PFSK-1 (cell line): Measurements from ENCODE around the gene PDE4B.

Source experiments
- FOXP2 ChIP-seq: optimal IDR thresholded peaks from 2 replicates; pipeline ENCODE3; 2011; ENCODE audit warnings: borderline replicate concordance, control low read depth, inconsistent platforms; ENCODE audit not compliant: insufficient read depth; ENCODE audit errors: extremely low read length, extremely low read depth
- POLR2AphosphoS5 ChIP-seq: IDR thresholded peaks from 2 replicates; pipeline ENCODE4 v1.6.1; 2012; ENCODE audit warnings: low read depth, mild to moderate bottlenecking, control low read depth, low read length, moderate library complexity
- SIN3A ChIP-seq: IDR thresholded peaks from 2 replicates; pipeline ENCODE4 v1.6.1; 2012; ENCODE audit warnings: mild to moderate bottlenecking, low read length, moderate library complexity, borderline replicate concordance; ENCODE audit not compliant: insufficient read depth
- TAF1 ChIP-seq: IDR thresholded peaks from 2 replicates; pipeline ENCODE4 v1.6.1; 2012; ENCODE audit warnings: low read length, control low read depth, borderline replicate concordance; ENCODE audit not compliant: insufficient read depth
- TF ChIP-seq, protein P1 (sequence below), 2 experiments: IDR thresholded peaks; 2 replicates each; pipeline versions ENCODE4 v1.6.1 to v1.8.0; 2011 to 2012; ENCODE audit warnings: low read depth in 2 of 2, low read length in 2 of 2, control low read depth in 1 of 2, inconsistent platforms in 1 of 2, mild to moderate bottlenecking in 1 of 2, moderate library complexity in 1 of 2; ENCODE audit not compliant: insufficient read depth in 1 of 2

PDE4B gene

DNA sequence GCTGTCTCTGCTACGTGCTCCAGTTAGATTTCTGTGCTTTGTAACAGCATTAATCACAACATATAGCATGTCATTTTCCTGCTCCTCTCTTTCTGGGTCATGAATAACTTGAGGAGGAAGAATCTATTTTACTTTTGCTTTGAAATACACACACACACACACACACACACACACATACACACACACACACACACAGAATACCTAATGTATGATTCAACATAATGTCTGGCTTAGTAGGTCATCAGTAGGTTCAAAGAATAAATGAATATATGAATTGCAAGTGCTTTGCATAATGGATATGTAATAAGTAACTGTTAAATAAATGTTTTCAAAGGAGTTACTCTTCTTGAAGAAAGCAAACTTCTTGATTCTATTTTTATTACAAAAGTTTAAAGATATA is 249.0 kb downstream of the PDE4B start:
- TF ChIP-seq SIN3A = no peak
- no peak for TF ChIP-seq TAF1
- TF ChIP-seq FOXP2 = no peak
- TF ChIP-seq, protein P1, sequence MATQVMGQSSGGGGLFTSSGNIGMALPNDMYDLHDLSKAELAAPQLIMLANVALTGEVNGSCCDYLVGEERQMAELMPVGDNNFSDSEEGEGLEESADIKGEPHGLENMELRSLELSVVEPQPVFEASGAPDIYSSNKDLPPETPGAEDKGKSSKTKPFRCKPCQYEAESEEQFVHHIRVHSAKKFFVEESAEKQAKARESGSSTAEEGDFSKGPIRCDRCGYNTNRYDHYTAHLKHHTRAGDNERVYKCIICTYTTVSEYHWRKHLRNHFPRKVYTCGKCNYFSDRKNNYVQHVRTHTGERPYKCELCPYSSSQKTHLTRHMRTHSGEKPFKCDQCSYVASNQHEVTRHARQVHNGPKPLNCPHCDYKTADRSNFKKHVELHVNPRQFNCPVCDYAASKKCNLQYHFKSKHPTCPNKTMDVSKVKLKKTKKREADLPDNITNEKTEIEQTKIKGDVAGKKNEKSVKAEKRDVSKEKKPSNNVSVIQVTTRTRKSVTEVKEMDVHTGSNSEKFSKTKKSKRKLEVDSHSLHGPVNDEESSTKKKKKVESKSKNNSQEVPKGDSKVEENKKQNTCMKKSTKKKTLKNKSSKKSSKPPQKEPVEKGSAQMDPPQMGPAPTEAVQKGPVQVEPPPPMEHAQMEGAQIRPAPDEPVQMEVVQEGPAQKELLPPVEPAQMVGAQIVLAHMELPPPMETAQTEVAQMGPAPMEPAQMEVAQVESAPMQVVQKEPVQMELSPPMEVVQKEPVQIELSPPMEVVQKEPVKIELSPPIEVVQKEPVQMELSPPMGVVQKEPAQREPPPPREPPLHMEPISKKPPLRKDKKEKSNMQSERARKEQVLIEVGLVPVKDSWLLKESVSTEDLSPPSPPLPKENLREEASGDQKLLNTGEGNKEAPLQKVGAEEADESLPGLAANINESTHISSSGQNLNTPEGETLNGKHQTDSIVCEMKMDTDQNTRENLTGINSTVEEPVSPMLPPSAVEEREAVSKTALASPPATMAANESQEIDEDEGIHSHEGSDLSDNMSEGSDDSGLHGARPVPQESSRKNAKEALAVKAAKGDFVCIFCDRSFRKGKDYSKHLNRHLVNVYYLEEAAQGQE (IDR thresholded peaks at IDR 0.05; ENCODE audit: insufficient read depth in 1 of 2, low read depth in 2 of 2, low read length in 2 of 2) = no peak
- TF ChIP-seq POLR2AphosphoS5 = no peak

DNA sequence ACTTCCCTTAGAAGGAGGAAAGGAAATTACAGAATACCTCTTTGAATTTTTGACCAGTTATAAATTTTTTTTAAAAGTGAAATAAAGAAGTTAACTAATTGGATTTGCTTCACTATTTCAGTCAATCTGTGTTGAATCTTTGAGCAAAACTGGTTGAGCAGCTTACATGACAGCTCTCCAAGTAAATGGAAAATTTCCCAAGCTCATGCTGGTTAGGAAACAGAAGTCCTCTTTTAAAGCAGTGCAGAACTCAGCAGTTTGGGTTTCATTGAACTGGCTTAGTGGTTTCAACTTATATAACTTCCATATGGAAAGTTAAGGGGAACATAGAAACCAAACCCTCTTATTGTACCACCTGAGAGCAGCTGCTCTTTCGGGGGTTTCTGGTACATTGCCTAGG is 250.5 kb downstream of the PDE4B start:
- no peak for TF ChIP-seq FOXP2
- TF ChIP-seq TAF1 = no peak
- no peak for TF ChIP-seq POLR2AphosphoS5

DNA sequence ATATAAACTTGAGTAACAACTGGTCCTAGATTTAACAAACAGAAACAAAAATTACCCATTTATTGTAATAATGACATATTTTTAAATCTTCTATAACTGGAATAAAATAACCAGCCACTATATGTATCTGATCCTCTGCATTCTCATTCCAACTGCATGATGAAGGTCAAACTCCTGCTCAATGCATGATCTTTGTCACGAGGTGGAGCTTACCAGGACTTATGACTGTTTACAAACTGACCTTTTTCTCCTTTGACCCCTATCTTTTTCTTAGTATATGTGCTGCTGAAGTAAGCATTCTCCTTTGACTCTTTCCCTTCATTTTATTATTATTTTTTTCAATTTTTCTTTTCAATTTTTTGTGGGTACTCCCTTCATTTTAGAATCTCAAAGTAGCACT is 252.2 kb downstream of the PDE4B start:
- TF ChIP-seq POLR2AphosphoS5 (no peak), SIN3A (no peak), TAF1 (no peak), FOXP2 (no peak)
- TF ChIP-seq, protein P1 (IDR thresholded peaks at IDR 0.05; ENCODE audit: insufficient read depth in 1 of 2, low read depth in 2 of 2, low read length in 2 of 2) = no peak

DNA sequence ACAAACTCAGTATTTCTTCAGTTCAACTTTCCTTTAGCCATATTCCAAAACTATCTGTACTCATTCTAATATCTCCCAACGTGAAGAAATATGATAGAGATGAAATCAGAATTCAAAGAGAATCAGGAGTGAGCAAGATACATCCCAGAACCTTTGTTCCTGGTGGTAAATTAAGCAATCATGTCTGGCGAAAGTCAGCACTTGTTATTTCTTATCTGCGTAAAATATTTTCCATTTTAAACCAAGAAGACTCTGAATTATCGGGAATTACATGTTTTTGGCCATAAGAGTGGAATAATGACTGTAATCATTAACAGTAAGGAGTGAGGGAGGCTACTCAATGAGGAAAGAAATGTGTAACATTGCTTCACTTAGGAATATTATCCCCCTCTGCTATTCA is 253.7 kb downstream of the PDE4B start:
- TF ChIP-seq POLR2AphosphoS5 (no peak), SIN3A (no peak), FOXP2 (no peak), TAF1 (no peak)
- TF ChIP-seq, protein P1 (IDR thresholded peaks at IDR 0.05; ENCODE audit: insufficient read depth in 1 of 2, low read depth in 2 of 2, low read length in 2 of 2) = no peak

DNA sequence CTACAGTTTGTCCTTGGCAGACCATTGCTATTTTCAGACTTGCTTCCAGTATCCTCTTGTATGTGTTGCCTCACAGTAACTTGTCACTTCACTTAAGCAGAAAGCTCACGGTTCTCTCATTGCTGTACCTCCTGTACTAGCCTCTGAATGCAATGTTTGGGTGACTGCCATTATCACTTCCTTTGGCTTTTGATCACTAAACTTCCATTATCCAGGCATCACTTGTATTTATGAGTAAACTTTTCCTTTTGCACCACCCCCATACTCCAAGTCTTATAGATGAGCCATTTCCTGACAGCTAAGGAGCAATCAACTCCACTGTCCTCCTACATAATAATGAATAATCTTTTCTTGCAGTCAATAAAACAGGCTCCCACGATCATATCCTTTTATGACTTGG is 255.3 kb downstream of the PDE4B start:
- TF ChIP-seq, protein P1 (IDR thresholded peaks at IDR 0.05; ENCODE audit: insufficient read depth in 1 of 2, low read depth in 2 of 2, low read length in 2 of 2) = no peak
- no peak for TF ChIP-seq TAF1
- TF ChIP-seq SIN3A = no peak
- no peak for TF ChIP-seq FOXP2
- no peak for TF ChIP-seq POLR2AphosphoS5
